Neural progenitor cell (in vitro differentiated cells): ENCODE measurements around the gene MYLIP.

Experiments used
- CTCF ChIP-seq: fragments of 200-600 bp; sonication (generic); IDR thresholded peaks from 2 replicates; pipeline ENCODE4 v1.5.1; 2017; ENCODE audit warnings: antibody characterized with exemption, mild to moderate bottlenecking
- EZH2 ChIP-seq: fragments of 200-600 bp; sonication (generic); IDR thresholded peaks from 2 replicates; pipeline ENCODE4 v1.6.1; 2017; ENCODE audit warnings: antibody characterized with exemption, mild to moderate bottlenecking, moderate library complexity
- EZH2phosphoT487 ChIP-seq: fragments of 200-600 bp; sonication (generic); IDR thresholded peaks from 2 replicates; pipeline ENCODE4 v1.6.1; 2017; ENCODE audit warnings: antibody characterized with exemption

- TF ChIP-seq CTCF (no peak), EZH2 (no peak), EZH2phosphoT487 (no peak)
Measured at GRCh38 chr6:16108419-16108818, 20.5 kb upstream of the MYLIP start.
